Rectal smooth muscle tissue (tissue), 1 donor: ENCODE measurements around the gene CACNA1B.

Source experiments
- H3K27ac ChIP-seq: one replicate; pipeline ENCODE4 v1.7.0; 2013; ENCODE audit warnings: low read depth, low read length, inconsistent platforms
- H3K27me3 ChIP-seq: one replicate; pipeline ENCODE4 v1.7.0; 2013; ENCODE audit warnings: low read length; ENCODE audit not compliant: control insufficient read depth, insufficient read depth
- H3K36me3 ChIP-seq: one replicate; pipeline ENCODE4 v1.7.0; 2013; ENCODE audit warnings: low read length; ENCODE audit not compliant: control insufficient read depth, insufficient read depth
- H3K4me1 ChIP-seq: one replicate; pipeline ENCODE4 v1.7.0; 2013; ENCODE audit warnings: low read length; ENCODE audit not compliant: control insufficient read depth, insufficient read depth
- H3K4me3 ChIP-seq: one replicate; pipeline ENCODE4 v1.7.0; 2013; ENCODE audit warnings: low read length
- H3K9ac ChIP-seq: one replicate; pipeline ENCODE4 v1.7.0; 2013; ENCODE audit warnings: low read length

The CACNA1B gene

GRCh38 chr9:138063033-138063432, 185.5 kb downstream of the CACNA1B start:
- Histone ChIP-seq H3K27ac (no peak overlapping the region), H3K9ac (no peak overlapping the region), H3K36me3 (no peaks in the 10 kb centered on the region), H3K4me3 (no peak overlapping the region), H3K27me3 (peaks cover 2% of the 10 kb centered on the region), H3K4me1 (no peaks in the 10 kb centered on the region)

DNA sequence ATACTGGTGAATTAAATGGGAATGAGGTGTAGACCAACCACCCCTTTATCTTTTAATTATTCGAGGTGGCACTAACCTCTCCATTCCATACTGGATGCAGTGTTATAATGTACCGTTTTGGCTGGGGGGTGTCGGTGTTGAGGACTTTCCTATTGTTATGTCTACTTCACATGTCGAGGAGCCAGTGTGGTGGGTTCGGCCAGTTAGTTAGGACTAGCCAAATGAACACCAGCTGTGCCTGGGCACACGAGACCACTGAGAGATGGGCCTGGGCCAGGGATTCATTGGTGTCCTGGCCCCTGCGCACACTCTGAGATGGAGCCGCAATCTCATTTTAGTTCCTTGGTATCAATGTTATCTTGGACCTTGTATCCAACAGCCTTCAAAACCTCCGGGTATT, 186.2 kb downstream of the CACNA1B start:
- Histone ChIP-seq H3K36me3 (no peaks in the 10 kb centered on the region), H3K4me1 (no peaks in the 10 kb centered on the region), H3K27ac (no peak overlapping the region), H3K27me3 (peaks cover 2% of the 10 kb centered on the region), H3K9ac (no peak overlapping the region), H3K4me3 (no peak overlapping the region)

DNA sequence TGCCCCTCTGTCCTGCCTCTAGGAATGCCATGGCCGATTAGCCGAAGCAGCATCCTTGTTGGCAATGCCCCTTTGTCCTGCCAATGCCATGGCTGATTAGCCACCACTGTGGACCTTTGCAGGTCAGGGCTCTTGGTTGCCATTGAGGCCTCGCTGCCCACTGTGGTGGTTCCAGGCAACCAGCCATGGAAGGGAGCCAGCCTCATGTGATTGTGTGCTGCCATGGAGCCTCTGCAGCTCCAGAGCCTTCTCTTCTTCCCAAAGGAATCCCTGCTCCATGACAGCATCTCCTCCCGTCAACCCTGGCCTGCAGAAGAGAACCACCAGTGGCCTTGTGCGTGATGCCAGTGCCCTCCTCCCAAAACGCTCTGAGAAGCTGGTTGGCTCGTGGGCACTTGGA, 187.0 kb downstream of the CACNA1B start:
- Histone ChIP-seq H3K4me1 (no peaks in the 10 kb centered on the region), H3K36me3 (no peaks in the 10 kb centered on the region), H3K4me3 (no peak overlapping the region), H3K9ac (no peak overlapping the region), H3K27me3 (peaks cover 2% of the 10 kb centered on the region), H3K27ac (no peak overlapping the region)

- Histone ChIP-seq H3K4me1 (no peaks in the 10 kb centered on the region), H3K4me3 (no peak overlapping the region), H3K27me3 (peaks cover 2% of the 10 kb centered on the region), H3K36me3 (no peaks in the 10 kb centered on the region), H3K27ac (no peak overlapping the region), H3K9ac (no peak overlapping the region)
Observed at GRCh38 chr9:138065287-138065686, 187.7 kb downstream of the CACNA1B start.

DNA sequence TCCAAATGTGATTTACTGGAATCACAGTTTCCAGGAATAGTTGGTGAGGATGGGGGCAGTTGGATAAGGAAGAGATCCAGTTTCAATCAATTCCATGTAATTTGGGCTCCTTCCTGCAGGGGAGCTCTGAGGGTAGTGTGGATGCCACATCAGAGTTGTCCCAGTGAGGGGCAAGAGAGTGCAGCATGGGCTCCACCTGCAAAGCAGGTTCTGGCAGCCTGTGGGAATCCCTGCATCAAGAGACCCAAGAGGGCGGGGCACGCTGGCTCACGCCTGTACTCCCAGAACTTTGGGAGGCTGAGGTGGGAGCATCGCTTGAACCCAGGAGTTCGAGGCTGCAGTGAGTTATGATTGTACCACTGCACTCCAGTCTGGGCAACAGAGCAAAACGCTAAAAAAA, 188.5 kb downstream of the CACNA1B start:
- no peaks in the 10 kb centered on the region for H3K4me1 ChIP-seq
- no peak overlapping the region for H3K9ac ChIP-seq
- peaks cover 2% of the 10 kb centered on the region for H3K27me3 ChIP-seq
- H3K27ac ChIP-seq = no peak overlapping the region
- no peaks in the 10 kb centered on the region for H3K36me3 ChIP-seq
- H3K4me3 ChIP-seq = no peak overlapping the region

- no peak overlapping the region for H3K27ac ChIP-seq
- H3K4me3 ChIP-seq = no peak overlapping the region
- H3K36me3 ChIP-seq = no peaks in the 10 kb centered on the region
- H3K9ac ChIP-seq = no peak overlapping the region
- peaks cover 2% of the 10 kb centered on the region for H3K27me3 ChIP-seq
- H3K4me1 ChIP-seq = no peaks in the 10 kb centered on the region
Observed at GRCh38 chr9:138067613-138068367, 190.2 kb downstream of the CACNA1B start.

GRCh38 chr9:138068601-138069035, 191.0 kb downstream of the CACNA1B start:
- Histone ChIP-seq H3K4me1 (no peaks in the 10 kb centered on the region), H3K9ac (no peak overlapping the region), H3K27ac (no peak overlapping the region), H3K27me3 (peaks cover 2% of the 10 kb centered on the region), H3K4me3 (no peak overlapping the region), H3K36me3 (no peaks in the 10 kb centered on the region)

- no peaks in the 10 kb centered on the region for H3K36me3 ChIP-seq
- H3K27me3 ChIP-seq = peaks cover 4% of the 10 kb centered on the region
- H3K9ac ChIP-seq = no peak overlapping the region
- no peak overlapping the region for H3K4me3 ChIP-seq
- no peaks in the 10 kb centered on the region for H3K4me1 ChIP-seq
- no peak overlapping the region for H3K27ac ChIP-seq
Observed at GRCh38 chr9:138069731-138070456, 192.3 kb downstream of the CACNA1B start.

GRCh38 chr9:138070815-138071214, 193.2 kb downstream of the CACNA1B start:
- Histone ChIP-seq H3K27ac (no peak overlapping the region), H3K9ac (no peak overlapping the region), H3K27me3 (peaks cover 4% of the 10 kb centered on the region), H3K36me3 (no peaks in the 10 kb centered on the region), H3K4me3 (no peak overlapping the region), H3K4me1 (no peaks in the 10 kb centered on the region)

DNA sequence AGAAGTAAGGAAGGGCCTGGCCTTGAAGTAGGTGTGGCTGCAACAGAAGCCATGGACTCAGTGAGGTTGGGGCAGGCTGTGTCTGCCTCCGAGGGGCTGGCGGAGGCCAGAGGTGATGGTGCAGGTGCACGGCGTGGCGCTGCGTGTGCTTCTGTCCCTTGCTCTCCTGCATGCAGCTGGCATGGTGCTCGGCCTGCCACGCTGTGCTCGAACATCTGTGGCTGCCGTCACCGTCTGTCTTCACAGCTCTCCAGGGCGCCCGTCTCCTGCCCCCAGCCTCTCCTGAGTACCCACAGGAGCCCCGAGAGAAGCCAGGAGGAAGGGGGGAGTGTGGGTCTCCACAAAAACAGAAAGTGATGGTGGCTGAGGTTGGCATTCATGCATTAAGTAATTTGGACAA, 193.7 kb downstream of the CACNA1B start:
- H3K4me3 ChIP-seq = no peak overlapping the region
- peaks cover 4% of the 10 kb centered on the region for H3K27me3 ChIP-seq
- no peak overlapping the region for H3K9ac ChIP-seq
- no peaks in the 10 kb centered on the region for H3K36me3 ChIP-seq
- H3K4me1 ChIP-seq = no peaks in the 10 kb centered on the region
- H3K27ac ChIP-seq = no peak overlapping the region

DNA sequence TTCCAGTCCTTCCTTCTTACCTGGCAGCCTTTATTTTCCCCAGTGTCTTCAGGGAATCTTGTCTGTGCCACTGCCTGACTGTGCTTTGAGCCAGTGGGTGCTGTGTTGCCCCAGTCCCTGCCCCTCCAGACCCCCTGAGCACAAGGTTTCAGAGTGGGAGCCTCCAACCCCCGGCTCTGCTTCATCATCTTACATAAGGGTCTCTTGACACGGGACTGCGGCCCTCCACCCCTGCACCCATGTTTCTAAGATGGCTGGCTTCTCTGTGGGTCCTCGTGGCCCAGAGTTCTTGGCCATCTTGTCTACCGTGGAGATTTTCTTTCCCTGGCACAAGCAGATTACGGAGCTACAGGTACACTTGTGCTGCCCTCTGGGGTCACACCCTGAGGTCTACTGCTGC, 194.1 kb downstream of the CACNA1B start:
- Histone ChIP-seq H3K9ac (no peak overlapping the region), H3K4me1 (no peaks in the 10 kb centered on the region), H3K27ac (no peak overlapping the region), H3K36me3 (no peaks in the 10 kb centered on the region), H3K27me3 (peaks cover 4% of the 10 kb centered on the region), H3K4me3 (no peak overlapping the region)

GRCh38 chr9:138072161-138072842, 194.7 kb downstream of the CACNA1B start:
- H3K27me3 ChIP-seq = peaks cover 4% of the 10 kb centered on the region
- H3K9ac ChIP-seq = no peak overlapping the region
- no peak overlapping the region for H3K4me3 ChIP-seq
- no peak overlapping the region for H3K27ac ChIP-seq
- H3K36me3 ChIP-seq = no peaks in the 10 kb centered on the region
- H3K4me1 ChIP-seq = no peaks in the 10 kb centered on the region
